Esophagus (tissue), 2 donors: ENCODE data around the gene FOXP1. TPM values are rescaled to one million over a fixed set of nuclear protein-coding genes. Genes with fewer than 3 reads are reported as not detected.

Experiments used
- H3K27ac ChIP-seq, 2 donors: one replicate each; pipeline ENCODE4 v1.5.1; 2013; ENCODE audit warnings: low read depth in 2 of 2, mild to moderate bottlenecking in 2 of 2, inconsistent platforms in 1 of 2, low read length in 1 of 2, moderate library complexity in 1 of 2
- H3K27me3 ChIP-seq, 2 donors: one replicate each; pipeline ENCODE4 v1.6.1; 2013; ENCODE audit warnings: low read length in 2 of 2, control low read depth in 1 of 2, mild to moderate bottlenecking in 1 of 2; ENCODE audit not compliant: insufficient read depth in 2 of 2, control insufficient read depth in 1 of 2
- H3K36me3 ChIP-seq, 2 donors: one replicate each; pipeline ENCODE4 v1.6.1; 2013; ENCODE audit warnings: low read length in 1 of 2; ENCODE audit not compliant: control insufficient read depth in 2 of 2, insufficient read depth in 2 of 2
- H3K4me1 ChIP-seq, 2 donors: one replicate each; pipeline ENCODE4 v1.6.1; 2013; ENCODE audit warnings: low read length in 1 of 2; ENCODE audit not compliant: control insufficient read depth in 2 of 2, insufficient read depth in 2 of 2
- H3K4me3 ChIP-seq, 2 donors: one replicate each; pipeline ENCODE4 v1.5.1; 2013; ENCODE audit warnings: low read length in 2 of 2, mild to moderate bottlenecking in 2 of 2, low read depth in 1 of 2, moderate library complexity in 1 of 2
- H3K9me3 ChIP-seq, 2 donors: one replicate each; pipeline ENCODE4 v1.6.1; 2013; ENCODE audit warnings: mild to moderate bottlenecking in 2 of 2, low read depth in 1 of 2, low read length in 1 of 2, moderate library complexity in 1 of 2; ENCODE audit not compliant: control insufficient read depth in 2 of 2, insufficient read depth in 1 of 2
- WGBS, 2 donors: extraction: QIAGEN DNeasy Blood & Tissue Kit; methylation state at CpG; one replicate each; pipeline ENCODE4 v1.1.7; 2013; 5-methylcytosine and 5-hydroxymethylcytosine counted together
- polyA plus RNA-seq, 2 donors: library from polyadenylated mRNA; stranded (reverse); fragments of 200-250 nt; gene quantifications; one replicate each; pipeline ENCODE4 v1.2.3, GENCODE V29; 2013
- donor health status: healthy with polysubstance abuse.
- donor health status: Bipolar disorder and iron deficiency.

FOXP1 gene
- polyA plus RNA-seq, 2 donors, result 10.7 to 20.4 TPM

GRCh38 chr3:71423151-71423906 is 160.2 kb downstream of the FOXP1 start:
- WGBS, 2 donors, result 47 to 63% methylated on average over 12 of the region's 12 CpGs
- Histone ChIP-seq H3K36me3 (no peaks in the 10 kb centered on the region), H3K27ac (peak overlapping the region; percentile 29 to 81), H3K27me3 (no peaks in the 10 kb centered on the region), H3K9me3 (no peaks in the 10 kb centered on the region), H3K4me3 (no peak overlapping the region), H3K4me1 (peaks cover 0 to 8% of the 10 kb centered on the region in 2 donors)

GRCh38 chr3:71421820-71422566 is 161.5 kb downstream of the FOXP1 start:
- H3K27ac ChIP-seq, result peak overlapping the region; percentile 29 to 61
- peaks cover 0 to 6% of the 10 kb centered on the region in 2 donors for H3K4me1 ChIP-seq
- no peaks in the 10 kb centered on the region for H3K27me3 ChIP-seq
- no peaks in the 10 kb centered on the region for H3K36me3 ChIP-seq
- WGBS, 2 donors, result 64 to 65% methylated on average over 12 of the region's 12 CpGs
- no peaks in the 10 kb centered on the region for H3K9me3 ChIP-seq
- H3K4me3 ChIP-seq, result no peak overlapping the region

DNA sequence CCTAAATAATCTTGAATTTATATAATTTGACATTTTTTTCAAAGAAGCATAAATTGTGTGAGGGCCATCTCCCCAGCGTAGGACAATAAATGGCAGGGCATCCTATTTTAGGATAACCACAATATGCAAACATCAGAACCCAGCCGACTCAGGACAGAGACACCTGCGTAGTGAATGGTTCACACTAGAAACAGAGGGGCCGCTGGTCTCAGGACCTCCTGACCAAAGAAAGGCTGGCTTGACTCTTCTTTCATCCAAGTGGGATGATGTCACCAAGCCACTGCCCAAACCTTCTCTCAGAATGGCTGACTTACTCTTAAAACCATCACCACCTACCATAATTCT is 162.1 kb downstream of the FOXP1 start:
- Histone ChIP-seq H3K36me3 (no peaks in the 10 kb centered on the region), H3K27ac (no peak overlapping the region), H3K9me3 (no peaks in the 10 kb centered on the region), H3K4me1 (peaks cover 0 to 6% of the 10 kb centered on the region in 2 donors), H3K27me3 (no peaks in the 10 kb centered on the region), H3K4me3 (no peak overlapping the region)
- WGBS, 2 donors, result 92 to 93% methylated on average over 4 of the region's 4 CpGs

- Histone ChIP-seq H3K4me1 (peaks cover 0 to 6% of the 10 kb centered on the region in 2 donors), H3K36me3 (no peaks in the 10 kb centered on the region), H3K4me3 (no peak overlapping the region), H3K27me3 (no peaks in the 10 kb centered on the region), H3K9me3 (no peaks in the 10 kb centered on the region), H3K27ac (no peak overlapping the region)
- WGBS, 2 donors, result 71 to 86% methylated on average over 2 of the region's 2 CpGs
Measured at GRCh38 chr3:71419369-71419768, 164.2 kb downstream of the FOXP1 start.

- Histone ChIP-seq H3K36me3 (no peaks in the 10 kb centered on the region), H3K4me3 (no peak overlapping the region), H3K9me3 (no peaks in the 10 kb centered on the region), H3K4me1 (peaks cover 2 to 10% of the 10 kb centered on the region in 2 donors), H3K27me3 (no peaks in the 10 kb centered on the region), H3K27ac (no peak overlapping the region)
- WGBS, 2 donors, result 29 to 52% methylated on average over 6 of the region's 6 CpGs
Measured at GRCh38 chr3:71417791-71418190, 165.7 kb downstream of the FOXP1 start.

DNA sequence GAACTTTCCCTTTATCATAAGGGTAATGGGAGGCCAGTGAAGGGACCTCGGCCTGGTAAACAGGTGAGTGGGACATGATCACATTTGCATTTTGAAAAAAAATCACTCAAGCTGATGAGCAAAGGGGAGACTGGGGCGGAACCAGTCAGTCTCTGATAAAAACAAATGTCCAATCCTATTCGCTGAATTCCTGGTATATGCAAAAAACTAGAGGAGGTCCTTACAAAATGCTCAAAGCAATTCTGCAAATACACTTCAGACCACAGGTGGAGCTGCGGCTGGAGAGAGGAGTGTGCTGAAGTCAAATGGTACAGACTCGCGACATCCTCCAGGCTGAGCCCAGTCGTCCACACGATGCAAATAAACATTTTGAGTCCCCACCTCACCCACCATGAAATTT is 166.7 kb downstream of the FOXP1 start:
- Histone ChIP-seq H3K27me3 (no peaks in the 10 kb centered on the region), H3K9me3 (no peaks in the 10 kb centered on the region), H3K27ac (no peak overlapping the region), H3K36me3 (no peaks in the 10 kb centered on the region), H3K4me1 (peaks cover 2 to 4% of the 10 kb centered on the region in 2 donors), H3K4me3 (no peak overlapping the region)
- WGBS, 2 donors, result 89 to 90% methylated on average over 8 of the region's 8 CpGs

DNA sequence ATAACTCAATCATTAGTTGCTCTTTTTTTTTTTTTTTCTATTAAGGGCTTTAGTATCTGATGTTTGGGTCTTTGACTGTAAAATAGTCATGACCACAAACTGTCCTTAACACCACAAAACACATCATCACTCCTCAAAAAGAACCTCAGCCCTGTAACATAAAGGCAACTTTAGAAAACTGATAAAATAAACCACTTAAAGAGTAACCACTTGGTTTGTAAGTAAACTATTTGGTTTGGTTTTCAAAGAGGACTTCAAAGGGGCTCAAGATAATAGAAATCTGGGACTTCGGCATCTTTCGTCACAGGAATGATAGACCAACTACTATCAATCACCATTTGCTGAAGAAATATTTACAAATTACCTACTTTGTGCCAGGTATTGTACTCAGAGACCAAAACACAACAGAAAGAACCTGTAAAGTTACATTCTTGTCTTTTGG is 167.8 kb downstream of the FOXP1 start:
- no peaks in the 10 kb centered on the region for H3K27me3 ChIP-seq
- H3K36me3 ChIP-seq, result no peaks in the 10 kb centered on the region
- WGBS, 2 donors, result 54 to 58% methylated on average over 2 of the region's 2 CpGs
- no peak overlapping the region for H3K27ac ChIP-seq
- peaks cover 2 to 4% of the 10 kb centered on the region in 2 donors for H3K4me1 ChIP-seq
- no peaks in the 10 kb centered on the region for H3K9me3 ChIP-seq
- H3K4me3 ChIP-seq, result no peak overlapping the region

DNA sequence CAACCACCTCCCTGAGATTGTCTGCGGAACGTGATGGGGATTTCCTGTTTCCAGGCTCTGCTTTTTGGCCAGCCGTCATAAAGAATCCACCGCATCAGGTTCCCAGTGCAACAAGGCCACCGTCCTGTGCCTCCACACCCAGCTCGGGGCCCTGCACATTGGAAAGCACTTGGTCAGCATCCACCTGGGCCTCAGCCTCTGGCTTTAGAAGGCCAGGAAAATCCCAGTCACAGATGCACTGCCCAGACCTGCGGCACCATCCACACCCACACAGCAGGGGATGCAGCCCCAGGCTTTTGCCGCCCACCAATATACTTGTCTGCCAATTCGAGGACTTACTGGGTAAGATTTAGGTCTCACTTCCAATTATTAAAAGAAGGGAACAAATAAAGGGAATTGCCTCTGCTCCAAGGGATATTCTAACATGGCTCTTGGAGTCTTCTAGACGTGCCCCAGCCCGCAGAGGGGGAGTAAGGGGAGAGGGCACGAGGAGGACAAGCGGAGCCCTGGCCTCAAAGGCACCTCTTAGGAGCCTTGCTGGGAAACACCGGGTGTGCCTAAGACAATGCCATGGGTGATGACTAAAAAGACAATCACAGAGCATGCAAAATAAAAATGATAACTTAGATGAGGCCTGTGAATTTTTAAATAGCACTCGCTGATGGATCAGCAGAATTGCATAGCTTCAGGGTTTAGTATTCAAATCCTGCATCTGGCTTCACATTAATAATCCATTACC is 169.2 kb downstream of the FOXP1 start:
- WGBS, 2 donors, result 53 to 68% methylated on average over 15 of the region's 15 CpGs
- H3K27ac ChIP-seq, result peak overlapping the region; percentile 48 to 78
- peaks cover 2 to 4% of the 10 kb centered on the region in 2 donors for H3K4me1 ChIP-seq
- H3K27me3 ChIP-seq, result no peaks in the 10 kb centered on the region
- no peaks in the 10 kb centered on the region for H3K9me3 ChIP-seq
- no peak overlapping the region for H3K4me3 ChIP-seq
- H3K36me3 ChIP-seq, result no peaks in the 10 kb centered on the region

- WGBS, 2 donors, result 38 to 53% methylated on average over 3 of the region's 3 CpGs
- Histone ChIP-seq H3K27me3 (no peaks in the 10 kb centered on the region), H3K27ac (peak overlapping the region in 1 of 2 donors; percentile 78), H3K36me3 (no peaks in the 10 kb centered on the region), H3K9me3 (no peaks in the 10 kb centered on the region), H3K4me3 (no peak overlapping the region), H3K4me1 (peaks cover 2 to 4% of the 10 kb centered on the region in 2 donors)
Measured at GRCh38 chr3:71413572-71413971, 170.0 kb downstream of the FOXP1 start.
